Spleen (tissue), 11 donors: Measurements from ENCODE around the gene DAD1. TPM values are rescaled to one million over a fixed set of nuclear protein-coding genes. Genes with fewer than 3 reads are reported as not detected.

ENCODE experiments used
- DNase-seq: peaks from one replicate; pipeline ENCODE4 v3.0.0-alpha.2; 2020
- H3K27ac ChIP-seq, 8 donors: fragments of 200-600 bp; sonication (generic) in 7 of 8; 1 replicate in 4 of 8; 2 replicates in 4 of 8; pipeline versions ENCODE4 v1.5.0 to v1.8.0; 2016 to 2021; ENCODE audit warnings: inconsistent platforms in 4 of 8, mild to moderate bottlenecking in 4 of 8, moderate library complexity in 1 of 8
- H3K27me3 ChIP-seq, 7 donors: fragments of 200-600 bp; sonication (generic) in 6 of 7; replicated peaks in 1 of 7; 1 replicate in 4 of 7; 2 replicates in 3 of 7; pipeline versions ENCODE4 v1.5.0 to v1.8.0; 2016 to 2021; ENCODE audit warnings: inconsistent platforms in 3 of 7, mild to moderate bottlenecking in 1 of 7
- H3K36me3 ChIP-seq, 6 donors: fragments of 200-600 bp; sonication (generic) in 5 of 6; 1 replicate in 4 of 6; 2 replicates in 2 of 6; pipeline versions ENCODE4 v1.5.0 to v1.8.0; 2016 to 2021; ENCODE audit warnings: inconsistent platforms in 2 of 6
- H3K4me1 ChIP-seq, 6 donors: fragments of 200-600 bp; sonication (generic) in 5 of 6; 1 replicate in 3 of 6; 2 replicates in 3 of 6; pipeline versions ENCODE4 v1.5.0 to v1.8.0; 2016 to 2021; ENCODE audit warnings: inconsistent platforms in 3 of 6
- H3K4me3 ChIP-seq, 8 donors: fragments of 200-600 bp; sonication (generic) in 7 of 8; 1 replicate in 4 of 8; 2 replicates in 4 of 8; pipeline versions ENCODE4 v1.5.0 to v1.8.0; 2016 to 2021; ENCODE audit warnings: inconsistent platforms in 4 of 8, mild to moderate bottlenecking in 4 of 8, moderate library complexity in 2 of 8
- H3K9me3 ChIP-seq, 8 donors: fragments of 200-600 bp; sonication (generic) in 7 of 8; 1 replicate in 4 of 8; 2 replicates in 4 of 8; pipeline versions ENCODE4 v1.5.0 to v1.8.0; 2016 to 2021; ENCODE audit warnings: inconsistent platforms in 4 of 8
- POLR2A ChIP-seq, 3 donors: fragments of 450-650 bp; IDR thresholded peaks; one replicate each; pipeline ENCODE4 v1.5.1; 2017; ENCODE audit warnings: antibody characterized with exemption in 3 of 3, mild to moderate bottlenecking in 1 of 3
- POLR2AphosphoS5 ChIP-seq, 3 donors: sonication (generic); formaldehyde crosslinking; IDR thresholded peaks; one replicate each; pipeline ENCODE4 v1.5.1; 2017; ENCODE audit warnings: antibody characterized with exemption in 3 of 3
- WGBS, 5 donors: extraction: QIAGEN DNeasy Blood & Tissue Kit in 3 of 5; methylation state at CpG; one replicate each; pipeline versions ENCODE4 v1.1.5 to v1.1.7; 2013 to 2018; 5-methylcytosine and 5-hydroxymethylcytosine counted together
- intact Hi-C: fragments of 100-400 bp; cut with DNase I; formaldehyde crosslinking; loops from one replicate; pipeline ENCODE4 v1.15.0; 2023; ENCODE audit warnings: low total_unique reads
- polyA plus RNA-seq, 3 donors: library from polyadenylated mRNA; stranded (reverse); fragments of 200-250 nt; gene quantifications; one replicate each; pipeline ENCODE4 v1.2.1, GENCODE V29; 2013
- total RNA-seq, 7 donors: library from RNA; depleted of rRNA in 3 of 7; stranded (reverse); fragments of >200 nt in 3 of 7; fragmentation: NEBNext Ultra II Directional in 4 of 7; extraction: Animal tissue kit (Norgen Biotek cat#: 25700) in 4 of 7; gene quantifications; one replicate each; pipeline versions ENCODE4 v1.1.0 to v1.2.1, GENCODE V29; 2016 to 2021
- TF ChIP-seq, protein P1 (sequence below), 11 experiments: fragments of 200-600 bp in 7 of 11; fragments of 450-650 bp in 4 of 11; sonication (generic) in 4 of 11; IDR thresholded peaks in 8 of 11; conservative IDR thresholded peaks in 3 of 11; 1 replicate in 7 of 11; 2 replicates in 4 of 11; pipeline versions ENCODE4 v1.4.0 to v1.8.0; 2016 to 2021; ENCODE audit warnings: antibody characterized with exemption in 11 of 11, inconsistent platforms in 4 of 11, mild to moderate bottlenecking in 1 of 11
- donor health status: healthy with polysubstance abuse.
- donor health status: DM: no; HTN: no; CAD: no; lungs with moderate emphysema.
- donor health status: DM: no; HTN: no; CAD: no.
- donor health status: Bipolar disorder and iron deficiency.
- donor health status: healthy.
- donor health status: DM: no; HTN: no; CAD: no.
- donor health status: DM: yes; HTN: yes; CAD: no.

Gene DAD1
- total and polyA plus RNA-seq, 10 donors = 102 to 176 (median 129) TPM

DNA sequence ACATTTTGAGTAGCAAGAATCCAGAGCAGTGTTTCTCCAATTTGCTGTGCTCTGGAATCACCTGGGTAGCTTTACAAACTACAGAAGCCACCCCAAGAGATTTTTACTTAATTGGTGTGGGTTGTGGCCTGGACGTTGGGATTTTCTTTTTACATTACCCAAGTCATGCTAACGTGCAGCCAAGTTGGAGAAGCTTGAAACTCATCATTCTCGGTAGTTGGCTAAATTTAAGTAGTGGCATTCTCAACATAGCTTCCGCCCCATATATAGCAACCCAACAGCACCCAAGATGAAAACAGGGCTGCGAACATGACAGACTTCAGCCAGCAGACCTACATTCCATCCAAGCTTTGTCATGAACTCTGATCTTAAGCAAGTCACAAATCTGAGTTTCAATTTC lies 25.0 kb downstream of the DAD1 start:
- no peak overlapping the region for H3K4me3 ChIP-seq
- H3K4me1 ChIP-seq = peaks cover 54 to 100% (median 97%) of the 10 kb centered on the region in 6 donors
- 65 to 75% (median 72%) methylated on average over 5 of the region's 5 CpGs for WGBS, 5 donors
- DNase-seq = no peak
- no peaks in the 10 kb centered on the region for H3K9me3 ChIP-seq
- intact Hi-C loops = no loop called here
- TF ChIP-seq POLR2A (IDR thresholded peaks at IDR 0.05) (no peak), POLR2AphosphoS5 (IDR thresholded peaks at IDR 0.05) (no peak)
- TF ChIP-seq, protein P1, sequence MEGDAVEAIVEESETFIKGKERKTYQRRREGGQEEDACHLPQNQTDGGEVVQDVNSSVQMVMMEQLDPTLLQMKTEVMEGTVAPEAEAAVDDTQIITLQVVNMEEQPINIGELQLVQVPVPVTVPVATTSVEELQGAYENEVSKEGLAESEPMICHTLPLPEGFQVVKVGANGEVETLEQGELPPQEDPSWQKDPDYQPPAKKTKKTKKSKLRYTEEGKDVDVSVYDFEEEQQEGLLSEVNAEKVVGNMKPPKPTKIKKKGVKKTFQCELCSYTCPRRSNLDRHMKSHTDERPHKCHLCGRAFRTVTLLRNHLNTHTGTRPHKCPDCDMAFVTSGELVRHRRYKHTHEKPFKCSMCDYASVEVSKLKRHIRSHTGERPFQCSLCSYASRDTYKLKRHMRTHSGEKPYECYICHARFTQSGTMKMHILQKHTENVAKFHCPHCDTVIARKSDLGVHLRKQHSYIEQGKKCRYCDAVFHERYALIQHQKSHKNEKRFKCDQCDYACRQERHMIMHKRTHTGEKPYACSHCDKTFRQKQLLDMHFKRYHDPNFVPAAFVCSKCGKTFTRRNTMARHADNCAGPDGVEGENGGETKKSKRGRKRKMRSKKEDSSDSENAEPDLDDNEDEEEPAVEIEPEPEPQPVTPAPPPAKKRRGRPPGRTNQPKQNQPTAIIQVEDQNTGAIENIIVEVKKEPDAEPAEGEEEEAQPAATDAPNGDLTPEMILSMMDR (IDR thresholded peaks at IDR 0.05 in 8 of 11, conservative IDR thresholded peaks at IDR 0.05 in 3 of 11) = no peak
- H3K27me3 ChIP-seq = no peaks in the 10 kb centered on the region
- H3K27ac ChIP-seq = peak overlapping the region; percentile 7 to 96 (median 82)
- peaks cover 0 to 48% (median 14%) of the 10 kb centered on the region in 6 donors for H3K36me3 ChIP-seq

DNA sequence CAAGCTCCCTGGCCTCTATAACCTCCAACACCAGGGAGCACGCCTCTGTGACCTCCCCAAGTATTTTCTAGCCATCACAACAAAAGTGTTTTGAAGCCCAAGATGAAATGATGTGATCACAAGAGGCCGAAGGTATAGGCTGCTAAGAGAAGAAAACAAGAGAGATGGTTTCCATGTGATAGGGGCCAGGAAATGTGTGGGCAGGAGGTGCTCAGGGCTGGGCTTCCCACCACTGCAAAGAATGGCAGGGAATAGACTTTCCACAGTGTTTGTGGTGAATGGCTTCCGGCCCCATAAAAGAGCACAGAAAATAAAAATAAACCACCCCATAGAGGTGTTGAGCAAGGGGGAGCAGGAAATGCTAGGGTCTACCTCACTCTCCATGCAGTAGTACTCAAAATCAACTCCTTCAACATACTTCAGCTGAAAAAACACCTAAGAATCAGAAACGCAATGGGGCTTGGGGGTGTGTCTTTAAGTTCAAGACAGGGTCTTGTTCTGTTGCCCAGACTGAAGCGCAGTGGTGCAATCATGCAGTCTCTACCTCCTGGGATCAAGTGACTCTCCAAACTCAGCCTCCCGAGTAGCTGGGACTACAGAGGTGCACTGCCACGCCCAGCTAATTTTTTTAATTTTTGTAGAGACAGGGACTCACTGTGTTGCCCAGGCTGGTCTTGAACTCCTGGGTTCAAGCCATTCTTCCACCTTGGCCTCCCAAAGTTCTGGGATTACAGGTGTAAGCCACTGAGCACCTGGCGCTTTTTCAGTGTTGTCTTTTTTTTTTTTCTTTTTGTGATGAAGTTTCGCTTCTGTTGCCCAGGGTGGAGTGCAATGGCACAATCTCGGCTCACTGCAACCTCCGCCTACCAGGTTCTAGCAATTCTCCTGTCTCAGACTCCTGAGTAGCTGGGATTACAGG lies 27.1 kb downstream of the DAD1 start:
- H3K27ac ChIP-seq = peak overlapping the region; percentile 59 to 96 (median 88)
- intact Hi-C loops = no loop called here
- peaks cover 53 to 100% (median 97%) of the 10 kb centered on the region in 6 donors for H3K4me1 ChIP-seq
- H3K9me3 ChIP-seq = no peaks in the 10 kb centered on the region
- H3K4me3 ChIP-seq = peak overlapping the region in 2 of 8 donors; percentile 0 to 2
- no peak for DNase-seq
- H3K36me3 ChIP-seq = peaks cover 0 to 33% (median 13%) of the 10 kb centered on the region in 6 donors
- H3K27me3 ChIP-seq = no peaks in the 10 kb centered on the region
- WGBS, 5 donors = 40 to 51% (median 44%) methylated on average over 11 of the region's 11 CpGs
- peak in 1 of 3 donors; percentile 81 for TF ChIP-seq POLR2AphosphoS5 (IDR thresholded peaks at IDR 0.05)
- no peak for TF ChIP-seq POLR2A (IDR thresholded peaks at IDR 0.05)
- TF ChIP-seq, protein P1 (IDR thresholded peaks at IDR 0.05 in 8 of 11, conservative IDR thresholded peaks at IDR 0.05 in 3 of 11) = peak in 1 of 11 experiments; percentile 18

DNA sequence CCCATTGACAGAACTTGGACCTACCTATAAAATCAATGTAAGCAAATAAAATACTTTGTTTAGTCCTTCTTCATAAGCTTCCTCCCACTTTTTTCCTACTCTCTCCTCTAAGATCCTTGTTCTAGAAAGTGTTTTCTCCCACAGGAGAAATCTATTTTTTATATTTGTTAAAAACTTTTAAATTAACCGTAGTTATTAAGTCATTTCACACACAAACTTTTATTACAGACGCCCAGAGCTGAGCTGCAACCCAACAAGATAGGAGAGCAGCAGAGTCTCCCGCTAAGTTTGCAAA lies 27.7 kb downstream of the DAD1 start:
- intact Hi-C loops = no loop called here
- WGBS, 5 donors = 33 to 43% (median 41%) methylated on average over 3 of the region's 3 CpGs
- peaks cover 0 to 32% (median 13%) of the 10 kb centered on the region in 6 donors for H3K36me3 ChIP-seq
- H3K9me3 ChIP-seq = no peaks in the 10 kb centered on the region
- no peak overlapping the region for H3K4me3 ChIP-seq
- H3K27ac ChIP-seq = peak overlapping the region; percentile 59 to 96 (median 88)
- no peak for TF ChIP-seq POLR2A (IDR thresholded peaks at IDR 0.05)
- TF ChIP-seq, protein P1 (IDR thresholded peaks at IDR 0.05 in 8 of 11, conservative IDR thresholded peaks at IDR 0.05 in 3 of 11) = no peak
- no peak for TF ChIP-seq POLR2AphosphoS5 (IDR thresholded peaks at IDR 0.05)
- peaks cover 53 to 100% (median 97%) of the 10 kb centered on the region in 6 donors for H3K4me1 ChIP-seq
- H3K27me3 ChIP-seq = no peaks in the 10 kb centered on the region
- DNase-seq = no peak

DNA sequence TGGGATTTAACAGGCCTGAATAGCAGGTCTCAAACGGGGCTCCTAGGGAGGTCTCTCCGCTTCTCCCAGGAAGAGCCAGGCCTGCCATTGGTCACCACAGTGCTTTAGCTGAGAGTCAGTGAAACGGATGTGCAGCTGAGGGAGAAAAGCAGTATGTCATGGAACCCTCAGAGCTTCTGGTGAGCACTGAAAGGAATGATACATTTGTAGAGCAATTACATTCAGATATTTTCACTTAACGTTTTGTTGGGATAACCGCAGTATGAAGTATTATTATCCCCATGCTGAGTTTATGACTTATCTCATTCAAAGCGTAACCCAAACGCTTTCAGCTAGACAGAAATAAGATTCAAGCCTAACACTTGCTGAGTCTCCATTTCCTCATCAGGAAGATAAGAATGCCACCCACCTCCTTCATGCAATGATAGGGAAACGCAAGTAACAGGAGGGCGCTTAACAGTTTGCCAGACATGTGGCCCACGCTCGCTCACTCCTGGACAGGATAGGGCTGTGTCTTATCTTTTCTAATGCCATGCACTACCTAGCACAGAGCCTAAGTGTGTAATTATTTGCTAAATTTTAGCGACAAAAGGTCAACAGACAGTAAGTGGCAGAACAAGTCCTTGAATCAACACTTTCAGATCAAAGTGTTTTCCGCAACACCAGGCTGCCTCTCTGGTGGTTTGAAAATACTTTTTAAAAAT lies 28.2 kb downstream of the DAD1 start:
- TF ChIP-seq, protein P1 (IDR thresholded peaks at IDR 0.05 in 8 of 11, conservative IDR thresholded peaks at IDR 0.05 in 3 of 11) = no peak
- TF ChIP-seq POLR2A (IDR thresholded peaks at IDR 0.05) (no peak), POLR2AphosphoS5 (IDR thresholded peaks at IDR 0.05) (no peak)
- Histone ChIP-seq H3K9me3 (no peaks in the 10 kb centered on the region), H3K36me3 (peaks cover 0 to 27% (median 12%) of the 10 kb centered on the region in 6 donors), H3K4me3 (no peak overlapping the region), H3K4me1 (peaks cover 54 to 100% (median 97%) of the 10 kb centered on the region in 6 donors), H3K27me3 (no peaks in the 10 kb centered on the region), H3K27ac (peak overlapping the region; percentile 59 to 96 (median 88))
- 41 to 60% (median 49%) methylated on average over 13 of the region's 13 CpGs for whole genome bisulfite sequencing, 5 donors
- intact Hi-C loops = no loop called here
- no peak for DNase-seq
